Heart left ventricle (tissue), 16 donors: ENCODE data around the gene NDUFS3. TPM values are rescaled to one million over a fixed set of nuclear protein-coding genes. Genes with fewer than 3 reads are reported as not detected.
"Not testable (repeated sequence)": the region's sequence is repeated elsewhere in the genome, so short reads cannot be mapped to it uniquely, and the experiment has no call there.

Experiments
- ATAC-seq, 4 donors: fragments of 200-7000 bp; cut with Tn5 transposase; one replicate each; pipeline ENCODE4 v1.9.1; 2020 to 2022; ENCODE audit warnings: moderate library complexity in 4 of 4, mild to moderate bottlenecking in 3 of 4, moderate number of reproducible peaks in 1 of 4
- DNase-seq, 5 donors: peaks; one replicate each; pipeline ENCODE4 v3.0.0-alpha.2; 2020
- H3K27ac ChIP-seq, 12 donors: fragments of 200-600 bp; sonication (generic) in 4 of 12; one replicate each; pipeline versions ENCODE4 v1.5.0 to v1.8.0; 2016 to 2022; ENCODE audit warnings: mild to moderate bottlenecking in 2 of 12
- H3K27me3 ChIP-seq, 9 donors: fragments of 200-600 bp; sonication (generic) in 2 of 9; one replicate each; pipeline versions ENCODE4 v1.5.1 to v1.8.0; 2016 to 2022; ENCODE audit warnings: mild to moderate bottlenecking in 3 of 9
- H3K36me3 ChIP-seq, 9 donors: fragments of 200-600 bp; sonication (generic) in 2 of 9; one replicate each; pipeline versions ENCODE4 v1.5.0 to v1.8.0; 2018 to 2022; ENCODE audit warnings: mild to moderate bottlenecking in 2 of 9
- H3K4me1 ChIP-seq, 12 donors: fragments of 200-600 bp; sonication (generic) in 4 of 12; one replicate each; pipeline versions ENCODE4 v1.5.0 to v1.8.0; 2016 to 2022; ENCODE audit warnings: mild to moderate bottlenecking in 3 of 12
- H3K4me3 ChIP-seq, 12 donors: fragments of 200-600 bp; sonication (generic) in 4 of 12; one replicate each; pipeline versions ENCODE4 v1.5.0 to v1.8.0; 2017 to 2022; ENCODE audit warnings: mild to moderate bottlenecking in 9 of 12, moderate library complexity in 4 of 12
- H3K9me3 ChIP-seq, 12 donors: fragments of 200-600 bp; sonication (generic) in 4 of 12; one replicate each; pipeline versions ENCODE4 v1.5.0 to v1.8.0; 2016 to 2022; ENCODE audit warnings: mild to moderate bottlenecking in 1 of 12
- CTCF ChIP-seq, 12 donors: fragments of 200-600 bp; sonication (generic) in 4 of 12; IDR thresholded peaks; one replicate each; pipeline versions ENCODE4 v1.5.0 to v1.8.0; 2018 to 2022; ENCODE audit warnings: antibody characterized with exemption in 12 of 12, mild to moderate bottlenecking in 5 of 12
- POLR2A ChIP-seq, 2 donors: fragments of 450-650 bp; IDR thresholded peaks; one replicate each; pipeline ENCODE4 v1.6.1; 2017; ENCODE audit warnings: antibody characterized with exemption in 2 of 2, mild to moderate bottlenecking in 2 of 2, moderate library complexity in 2 of 2
- WGBS, 4 donors: extraction: QIAGEN DNeasy Blood & Tissue Kit in 2 of 4; methylation state at CpG; one replicate each; pipeline versions ENCODE4 v1.1.5 to v1.1.7; 2013 to 2018; 5-methylcytosine and 5-hydroxymethylcytosine counted together
- intact Hi-C, 10 donors: fragments of 100-400 bp; cut with DNase I; formaldehyde crosslinking; loops; one replicate each; pipeline versions ENCODE4 v1.11.1 to v1.14.2; 2022
- polyA plus RNA-seq, 2 donors: library from polyadenylated mRNA; stranded (reverse); fragments of 200-250 nt; gene quantifications; one replicate each; pipeline ENCODE4 v1.2.3, GENCODE V29; 2013
- total RNA-seq, 9 donors: library from RNA; depleted of rRNA in 2 of 9; stranded (reverse); fragments of >200 nt in 2 of 9; fragmentation: NEBNext Ultra II Directional in 3 of 9; extraction: Animal tissue kit (Norgen Biotek cat#: 25700) in 3 of 9; gene quantifications; one replicate each; pipeline versions ENCODE4 v1.1.0 to v1.2.4, GENCODE V29; 2016 to 2023
- donor health status: ischemic (EF 13 %, LVEDD 7.1; RV severe dilation, severe dysfunction).
- donor health status: healthy with polysubstance abuse.
- donor health status: DM: no; HTN: yes; CAD: no.
- donor health status: DM: no; HTN: no; CAD: no.
- donor health status: ischemic (EF 25% LVEDD 6.9; RV normal size, moderate dysfunction).
- donor health status: ischemic (EF 25% LVEDD 5.7; RV mildly dilated, moderate dysfunction).
- donor health status: healthy.
- donor health status: DM: yes; HTN: yes; CAD: no.
- donor health status: ischemic (EF 35%, LVEDD 5.7; RV mildly dilated, moderate dysfunction).
- donor health status: nonischemic (EF 11% LVEDD 7.7; RV severe dilation, severe dysfunction).
- donor health status: DM: yes; HTN: yes; CAD: no.
- donor health status: PGD.
- donor health status: ischemic (EF 29% LVEDD 5.4; RV normal size, mild dysfunction).
- donor health status: nonischemic (EF 23%, LVEDD 6.1; RV moderate dilation, normal function).

The NDUFS3 gene
- total and polyA plus RNA-seq, 11 donors = 134 to 478 (median 236) TPM

GRCh38 chr11:47538741-47539565 lies 39.9 kb upstream of the NDUFS3 start:
- H3K27ac ChIP-seq = peak overlapping the region in 2 of 12 donors; percentile 10 to 24
- TF ChIP-seq CTCF (IDR thresholded peaks at IDR 0.05) (no peak), POLR2A (IDR thresholded peaks at IDR 0.05) (no peak)
- intact Hi-C loops = loop anchor here in 1 of 10 donors (10.0 kb wide), 1 partner anchor 54 kb away; no protein-coding TSS in a partner anchor
- H3K4me3 ChIP-seq = no peak overlapping the region
- ATAC-seq = peak in 1 of 4 donors; percentile 28
- no peak for DNase-seq
- no peaks in the 10 kb centered on the region for H3K9me3 ChIP-seq
- H3K27me3 ChIP-seq = no peaks in the 10 kb centered on the region
- H3K4me1 ChIP-seq = peaks cover 6 to 85% (median 61%) of the 10 kb centered on the region in 12 donors
- 81 to 88% (median 84%) methylated on average over 10 of the region's 10 CpGs for WGBS, 4 donors
- peaks cover 0 to 11% (median 0%) of the 10 kb centered on the region in 9 donors for H3K36me3 ChIP-seq

GRCh38 chr11:47539681-47540039 lies 39.2 kb upstream of the NDUFS3 start:
- intact Hi-C loops = loop anchor here in 4 of 10 donors (5.0 to 10.0 kb wide), 3 partner anchors 42 to 55 kb away; no protein-coding TSS in a partner anchor
- TF ChIP-seq POLR2A (IDR thresholded peaks at IDR 0.05) = no peak
- no peak for TF ChIP-seq CTCF (IDR thresholded peaks at IDR 0.05)
- H3K4me3 ChIP-seq = no peak overlapping the region
- H3K36me3 ChIP-seq = peaks cover 0 to 10% (median 0%) of the 10 kb centered on the region in 9 donors
- no peaks in the 10 kb centered on the region for H3K9me3 ChIP-seq
- ATAC-seq = peak in 1 of 4 donors; percentile 9
- WGBS, 4 donors = 19 to 37% (median 23%) methylated on average over 2 of the region's 2 CpGs
- no peaks in the 10 kb centered on the region for H3K27me3 ChIP-seq
- peak overlapping the region in 3 of 12 donors; percentile 11 to 42 (median 14) for H3K27ac ChIP-seq
- H3K4me1 ChIP-seq = peaks cover 6 to 83% (median 57%) of the 10 kb centered on the region in 12 donors
- DNase-seq = no peak

GRCh38 chr11:47541070-47541469 lies 37.8 kb upstream of the NDUFS3 start:
- no peak overlapping the region for H3K27ac ChIP-seq
- peaks cover 0 to 4% (median 0%) of the 10 kb centered on the region in 9 donors for H3K36me3 ChIP-seq
- ATAC-seq (no peak), DNase-seq (no peak)
- WGBS, 4 donors = 94 to 100% (median 100%) methylated on average over 2 of the region's 2 CpGs
- H3K9me3 ChIP-seq = no peaks in the 10 kb centered on the region
- H3K4me3 ChIP-seq = no peak overlapping the region
- no peaks in the 10 kb centered on the region for H3K27me3 ChIP-seq
- peaks cover 6 to 71% (median 53%) of the 10 kb centered on the region in 12 donors for H3K4me1 ChIP-seq
- intact Hi-C loops = loop anchor here in 3 of 10 donors (5.0 to 10.0 kb wide), 3 partner anchors 44 to 56 kb away; no protein-coding TSS in a partner anchor
- TF ChIP-seq CTCF (IDR thresholded peaks at IDR 0.05) = no peak
- TF ChIP-seq POLR2A (IDR thresholded peaks at IDR 0.05) = no peak

GRCh38 chr11:47545298-47545697 lies 33.6 kb upstream of the NDUFS3 start:
- H3K4me1 ChIP-seq = peaks cover 0 to 66% (median 24%) of the 10 kb centered on the region in 12 donors
- intact Hi-C loops = loop anchor here in 2 of 10 donors (10.0 kb wide), 2 partner anchors 50 to 60 kb away; no protein-coding TSS in a partner anchor

GRCh38 chr11:47546274-47546673 lies 32.6 kb upstream of the NDUFS3 start:
- H3K27ac ChIP-seq, H3K36me3 ChIP-seq, H3K27me3 ChIP-seq, DNase-seq, ATAC-seq, H3K9me3 ChIP-seq, H3K4me3 ChIP-seq: not testable (repeated sequence)
- WGBS, 4 donors = 89 to 97% (median 93%) methylated on average over 7 of the region's 7 CpGs
- peaks cover under 1 to 66% (median 28%) of the 10 kb centered on the region in 12 donors for H3K4me1 ChIP-seq
- intact Hi-C loops = loop anchor here in 2 of 10 donors (10.0 kb wide), 2 partner anchors 51 to 61 kb away; no protein-coding TSS in a partner anchor

More at GRCh38 chr11:47545298-47545697, 33.6 kb upstream of the NDUFS3 start:
- WGBS, 4 donors = 96 to 99% (median 97%) methylated on average over 6 of the region's 6 CpGs
- DNase-seq (no peak), ATAC-seq (no peak)
- Histone ChIP-seq H3K9me3 (no peaks in the 10 kb centered on the region), H3K27me3 (no peaks in the 10 kb centered on the region), H3K27ac (no peak overlapping the region), H3K4me3 (no peak overlapping the region), H3K36me3 (peaks cover 0 to 6% (median 0%) of the 10 kb centered on the region in 9 donors)
- TF ChIP-seq CTCF (IDR thresholded peaks at IDR 0.05) (no peak), POLR2A (IDR thresholded peaks at IDR 0.05) (no peak)
